Activated CD4-positive, alpha-beta T cell treated with anti-CD3 and anti-CD28 coated beads for 24 hours (primary cell): ENCODE data around the gene GPR153.

ENCODE experiments used
- DNase-seq, 2 donors: peaks; one replicate each; pipeline ENCODE4 v3.0.0-alpha.2; 2020; ENCODE audit warnings: low read depth in 2 of 2

The GPR153 gene

GRCh38 chr1:6287029-6287428, 26.1 kb upstream of the GPR153 start:
- no peak for DNase-seq

GRCh38 chr1:6286266-6286665, 25.4 kb upstream of the GPR153 start:
- DNase-seq: no peak

- no peak for DNase-seq
Observed at GRCh38 chr1:6285336-6285735, 24.4 kb upstream of the GPR153 start.

GRCh38 chr1:6282577-6283270, 21.8 kb upstream of the GPR153 start:
- no peak for DNase-seq

- DNase-seq: no peak
Observed at GRCh38 chr1:6281511-6282402, 20.9 kb upstream of the GPR153 start.

GRCh38 chr1:6280761-6281451, 20.0 kb upstream of the GPR153 start:
- DNase-seq: no peak

GRCh38 chr1:6279613-6280383, 18.9 kb upstream of the GPR153 start:
- no peak for DNase-seq

GRCh38 chr1:6279066-6279465, 18.2 kb upstream of the GPR153 start:
- no peak for DNase-seq

- DNase-seq: no peak
Observed at GRCh38 chr1:6278263-6278662, 17.4 kb upstream of the GPR153 start.

- no peak for DNase-seq
Observed at GRCh38 chr1:6276811-6277555, 16.1 kb upstream of the GPR153 start.

- DNase-seq: no peak
Observed at GRCh38 chr1:6275826-6276782, 15.2 kb upstream of the GPR153 start.

GRCh38 chr1:6274622-6275139, 13.8 kb upstream of the GPR153 start:
- no peak for DNase-seq

GRCh38 chr1:6274102-6274501, 13.2 kb upstream of the GPR153 start:
- DNase-seq: no peak

- no peak for DNase-seq
Observed at GRCh38 chr1:6273380-6273891, 12.5 kb upstream of the GPR153 start.

GRCh38 chr1:6272868-6273267, 12.0 kb upstream of the GPR153 start:
- no peak for DNase-seq

GRCh38 chr1:6272452-6272851, 11.6 kb upstream of the GPR153 start:
- DNase-seq: no peak

GRCh38 chr1:6271554-6271953, 10.7 kb upstream of the GPR153 start:
- DNase-seq: no peak

- no peak for DNase-seq
Observed at GRCh38 chr1:6271006-6271405, 10.1 kb upstream of the GPR153 start.

GRCh38 chr1:6270401-6270800, 9.5 kb upstream of the GPR153 start:
- DNase-seq: no peak
